ENCODE data around the gene KLHDC10.

DNA sequence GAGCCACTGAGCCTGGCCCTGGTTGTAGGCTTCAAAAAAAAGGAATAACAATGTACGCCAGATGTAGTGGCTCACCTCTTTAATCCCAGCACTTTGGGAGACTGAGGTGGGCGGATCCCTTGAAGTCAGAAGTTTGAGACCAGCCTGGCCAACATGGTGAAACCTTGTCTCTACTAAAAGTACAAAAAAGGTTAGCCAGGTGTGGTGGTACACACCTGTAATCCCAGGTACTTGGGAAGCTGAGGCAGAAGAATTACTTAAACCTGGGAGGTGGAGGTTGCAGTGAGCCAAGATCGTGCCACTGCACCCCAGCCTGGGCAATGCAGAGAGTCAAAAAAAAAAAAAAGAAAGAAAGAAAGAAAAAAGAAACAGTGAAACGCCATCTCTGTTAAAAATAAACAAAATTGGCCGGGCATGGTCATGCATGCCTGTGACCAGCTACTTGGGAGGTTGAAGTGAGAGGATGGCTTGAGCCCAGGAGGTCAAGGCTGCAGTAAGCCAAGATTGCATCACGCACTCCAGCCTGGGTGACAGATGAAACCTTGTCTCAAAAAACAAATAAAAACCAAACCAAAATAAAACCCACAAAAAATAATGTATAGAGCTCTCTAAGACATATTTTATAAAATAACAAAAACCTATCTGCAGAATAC lies 4.7 kb upstream of the KLHDC10 start:
- TF ChIP-seq, protein P1, sequence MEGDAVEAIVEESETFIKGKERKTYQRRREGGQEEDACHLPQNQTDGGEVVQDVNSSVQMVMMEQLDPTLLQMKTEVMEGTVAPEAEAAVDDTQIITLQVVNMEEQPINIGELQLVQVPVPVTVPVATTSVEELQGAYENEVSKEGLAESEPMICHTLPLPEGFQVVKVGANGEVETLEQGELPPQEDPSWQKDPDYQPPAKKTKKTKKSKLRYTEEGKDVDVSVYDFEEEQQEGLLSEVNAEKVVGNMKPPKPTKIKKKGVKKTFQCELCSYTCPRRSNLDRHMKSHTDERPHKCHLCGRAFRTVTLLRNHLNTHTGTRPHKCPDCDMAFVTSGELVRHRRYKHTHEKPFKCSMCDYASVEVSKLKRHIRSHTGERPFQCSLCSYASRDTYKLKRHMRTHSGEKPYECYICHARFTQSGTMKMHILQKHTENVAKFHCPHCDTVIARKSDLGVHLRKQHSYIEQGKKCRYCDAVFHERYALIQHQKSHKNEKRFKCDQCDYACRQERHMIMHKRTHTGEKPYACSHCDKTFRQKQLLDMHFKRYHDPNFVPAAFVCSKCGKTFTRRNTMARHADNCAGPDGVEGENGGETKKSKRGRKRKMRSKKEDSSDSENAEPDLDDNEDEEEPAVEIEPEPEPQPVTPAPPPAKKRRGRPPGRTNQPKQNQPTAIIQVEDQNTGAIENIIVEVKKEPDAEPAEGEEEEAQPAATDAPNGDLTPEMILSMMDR (IDR thresholded peaks at IDR 0.05) = no peak
- TF ChIP-seq GATA3 (IDR thresholded peaks at IDR 0.05; ENCODE audit: borderline replicate concordance) = no peak
- no peak for TF ChIP-seq POLR2A (IDR thresholded peaks at IDR 0.05; ENCODE audit: low read length)

Measured in A549 (cell line).